ENCODE measurements around the gene SULT1C4.

Gene SULT1C4

GRCh38 chr2:108390340-108390739 lies 12.6 kb downstream of the SULT1C4 start:
- Histone ChIP-seq H3K9me3 (ENCODE audit: control insufficient read depth in 5 of 5, low read length in 5 of 5) (peaks cover 0 to 16% (median 9%) of the 10 kb centered on the region in 5 donors), H3K27me3 (ENCODE audit: control insufficient read depth in 5 of 5, insufficient read depth in 4 of 5, low read length in 5 of 5) (no peaks in the 10 kb centered on the region), H3K4me3 (ENCODE audit: low read depth in 1 of 5, low read length in 5 of 5) (no peak overlapping the region), H3K9ac (ENCODE audit: low read length in 5 of 5) (no peak overlapping the region), H3K36me3 (ENCODE audit: control insufficient read depth in 5 of 5, insufficient read depth in 5 of 5, low read length in 5 of 5) (peaks cover 0 to 10% (median 0%) of the 10 kb centered on the region in 5 donors), H3K4me1 (ENCODE audit: control insufficient read depth in 5 of 5, insufficient read depth in 5 of 5, low read length in 5 of 5) (no peaks in the 10 kb centered on the region), H3K27ac (ENCODE audit: low read depth, low read length) (no peak overlapping the region)

- H3K27me3 ChIP-seq (ENCODE audit: control insufficient read depth in 5 of 5, insufficient read depth in 4 of 5, low read length in 5 of 5), result no peaks in the 10 kb centered on the region
- H3K9ac ChIP-seq (ENCODE audit: low read length in 5 of 5), result no peak overlapping the region
- H3K27ac ChIP-seq (ENCODE audit: low read depth, low read length), result no peak overlapping the region
- H3K9me3 ChIP-seq (ENCODE audit: control insufficient read depth in 5 of 5, low read length in 5 of 5), result peaks cover 0 to 16% (median 9%) of the 10 kb centered on the region in 5 donors
- peaks cover 0 to 10% (median 0%) of the 10 kb centered on the region in 5 donors for H3K36me3 ChIP-seq (ENCODE audit: control insufficient read depth in 5 of 5, insufficient read depth in 5 of 5, low read length in 5 of 5)
- no peak overlapping the region for H3K4me3 ChIP-seq (ENCODE audit: low read depth in 1 of 5, low read length in 5 of 5)
- no peaks in the 10 kb centered on the region for H3K4me1 ChIP-seq (ENCODE audit: control insufficient read depth in 5 of 5, insufficient read depth in 5 of 5, low read length in 5 of 5)
Observed at GRCh38 chr2:108392029-108392428, 14.3 kb downstream of the SULT1C4 start.

- Histone ChIP-seq H3K27me3 (ENCODE audit: control insufficient read depth in 5 of 5, insufficient read depth in 4 of 5, low read length in 5 of 5) (no peaks in the 10 kb centered on the region), H3K9me3 (ENCODE audit: control insufficient read depth in 5 of 5, low read length in 5 of 5) (peaks cover 0 to 25% (median 12%) of the 10 kb centered on the region in 5 donors), H3K4me3 (ENCODE audit: low read depth in 1 of 5, low read length in 5 of 5) (no peak overlapping the region), H3K4me1 (ENCODE audit: control insufficient read depth in 5 of 5, insufficient read depth in 5 of 5, low read length in 5 of 5) (no peaks in the 10 kb centered on the region), H3K9ac (ENCODE audit: low read length in 5 of 5) (no peak overlapping the region), H3K36me3 (ENCODE audit: control insufficient read depth in 5 of 5, insufficient read depth in 5 of 5, low read length in 5 of 5) (peaks cover 0 to 8% (median 0%) of the 10 kb centered on the region in 5 donors), H3K27ac (ENCODE audit: low read depth, low read length) (no peak overlapping the region)
Observed at GRCh38 chr2:108393197-108393596, 15.4 kb downstream of the SULT1C4 start.

GRCh38 chr2:108395155-108395554 lies 17.4 kb downstream of the SULT1C4 start:
- Histone ChIP-seq H3K4me3 (ENCODE audit: low read depth in 1 of 5, low read length in 5 of 5) (no peak overlapping the region), H3K27me3 (ENCODE audit: control insufficient read depth in 5 of 5, insufficient read depth in 4 of 5, low read length in 5 of 5) (no peaks in the 10 kb centered on the region), H3K4me1 (ENCODE audit: control insufficient read depth in 5 of 5, insufficient read depth in 5 of 5, low read length in 5 of 5) (no peaks in the 10 kb centered on the region), H3K9ac (ENCODE audit: low read length in 5 of 5) (no peak overlapping the region), H3K36me3 (ENCODE audit: control insufficient read depth in 5 of 5, insufficient read depth in 5 of 5, low read length in 5 of 5) (no peaks in the 10 kb centered on the region), H3K27ac (ENCODE audit: low read depth, low read length) (no peak overlapping the region), H3K9me3 (ENCODE audit: control insufficient read depth in 5 of 5, low read length in 5 of 5) (peaks cover 12 to 43% (median 32%) of the 10 kb centered on the region in 5 donors)

- Histone ChIP-seq H3K4me1 (ENCODE audit: control insufficient read depth in 5 of 5, insufficient read depth in 5 of 5, low read length in 5 of 5) (no peaks in the 10 kb centered on the region), H3K27me3 (ENCODE audit: control insufficient read depth in 5 of 5, insufficient read depth in 4 of 5, low read length in 5 of 5) (no peaks in the 10 kb centered on the region), H3K9me3 (ENCODE audit: control insufficient read depth in 5 of 5, low read length in 5 of 5) (peaks cover 18 to 43% (median 36%) of the 10 kb centered on the region in 5 donors), H3K36me3 (ENCODE audit: control insufficient read depth in 5 of 5, insufficient read depth in 5 of 5, low read length in 5 of 5) (no peaks in the 10 kb centered on the region), H3K27ac (ENCODE audit: low read depth, low read length) (no peak overlapping the region), H3K4me3 (ENCODE audit: low read depth in 1 of 5, low read length in 5 of 5) (no peak overlapping the region), H3K9ac (ENCODE audit: low read length in 5 of 5) (no peak overlapping the region)
Observed at GRCh38 chr2:108396845-108397244, 19.1 kb downstream of the SULT1C4 start.

GRCh38 chr2:108399479-108399878 lies 21.7 kb downstream of the SULT1C4 start:
- peak overlapping the region in 4 of 5 donors; percentile 2 to 48 (median 14) for H3K4me3 ChIP-seq (ENCODE audit: low read depth in 1 of 5, low read length in 5 of 5)
- no peak overlapping the region for H3K9ac ChIP-seq (ENCODE audit: low read length in 5 of 5)
- no peak overlapping the region for H3K27ac ChIP-seq (ENCODE audit: low read depth, low read length)
- no peaks in the 10 kb centered on the region for H3K4me1 ChIP-seq (ENCODE audit: control insufficient read depth in 5 of 5, insufficient read depth in 5 of 5, low read length in 5 of 5)
- H3K9me3 ChIP-seq (ENCODE audit: control insufficient read depth in 5 of 5, low read length in 5 of 5), result peaks cover 18 to 37% (median 34%) of the 10 kb centered on the region in 5 donors
- no peaks in the 10 kb centered on the region for H3K36me3 ChIP-seq (ENCODE audit: control insufficient read depth in 5 of 5, insufficient read depth in 5 of 5, low read length in 5 of 5)
- H3K27me3 ChIP-seq (ENCODE audit: control insufficient read depth in 5 of 5, insufficient read depth in 4 of 5, low read length in 5 of 5), result no peaks in the 10 kb centered on the region

GRCh38 chr2:108401800-108402199 lies 24.0 kb downstream of the SULT1C4 start:
- no peak overlapping the region for H3K27ac ChIP-seq (ENCODE audit: low read depth, low read length)
- no peaks in the 10 kb centered on the region for H3K4me1 ChIP-seq (ENCODE audit: control insufficient read depth in 5 of 5, insufficient read depth in 5 of 5, low read length in 5 of 5)
- no peaks in the 10 kb centered on the region for H3K36me3 ChIP-seq (ENCODE audit: control insufficient read depth in 5 of 5, insufficient read depth in 5 of 5, low read length in 5 of 5)
- H3K9me3 ChIP-seq (ENCODE audit: control insufficient read depth in 5 of 5, low read length in 5 of 5), result peaks cover 21 to 45% (median 43%) of the 10 kb centered on the region in 5 donors
- no peak overlapping the region for H3K4me3 ChIP-seq (ENCODE audit: low read depth in 1 of 5, low read length in 5 of 5)
- no peak overlapping the region for H3K9ac ChIP-seq (ENCODE audit: low read length in 5 of 5)
- no peaks in the 10 kb centered on the region for H3K27me3 ChIP-seq (ENCODE audit: control insufficient read depth in 5 of 5, insufficient read depth in 4 of 5, low read length in 5 of 5)

- H3K27me3 ChIP-seq (ENCODE audit: control insufficient read depth in 5 of 5, insufficient read depth in 4 of 5, low read length in 5 of 5), result no peaks in the 10 kb centered on the region
- peaks cover 19 to 43% (median 33%) of the 10 kb centered on the region in 5 donors for H3K9me3 ChIP-seq (ENCODE audit: control insufficient read depth in 5 of 5, low read length in 5 of 5)
- H3K27ac ChIP-seq (ENCODE audit: low read depth, low read length), result no peak overlapping the region
- no peaks in the 10 kb centered on the region for H3K36me3 ChIP-seq (ENCODE audit: control insufficient read depth in 5 of 5, insufficient read depth in 5 of 5, low read length in 5 of 5)
- H3K4me1 ChIP-seq (ENCODE audit: control insufficient read depth in 5 of 5, insufficient read depth in 5 of 5, low read length in 5 of 5), result no peaks in the 10 kb centered on the region
- H3K9ac ChIP-seq (ENCODE audit: low read length in 5 of 5), result no peak overlapping the region
- H3K4me3 ChIP-seq (ENCODE audit: low read depth in 1 of 5, low read length in 5 of 5), result no peak overlapping the region
Observed at GRCh38 chr2:108403494-108403893, 25.7 kb downstream of the SULT1C4 start.

- H3K9ac ChIP-seq (ENCODE audit: low read length in 5 of 5), result no peak overlapping the region
- H3K27ac ChIP-seq (ENCODE audit: low read depth, low read length), result no peak overlapping the region
- H3K4me3 ChIP-seq (ENCODE audit: low read depth in 1 of 5, low read length in 5 of 5), result no peak overlapping the region
- peaks cover 9 to 29% (median 20%) of the 10 kb centered on the region in 5 donors for H3K9me3 ChIP-seq (ENCODE audit: control insufficient read depth in 5 of 5, low read length in 5 of 5)
- no peaks in the 10 kb centered on the region for H3K4me1 ChIP-seq (ENCODE audit: control insufficient read depth in 5 of 5, insufficient read depth in 5 of 5, low read length in 5 of 5)
- H3K27me3 ChIP-seq (ENCODE audit: control insufficient read depth in 5 of 5, insufficient read depth in 4 of 5, low read length in 5 of 5), result no peaks in the 10 kb centered on the region
- H3K36me3 ChIP-seq (ENCODE audit: control insufficient read depth in 5 of 5, insufficient read depth in 5 of 5, low read length in 5 of 5), result no peaks in the 10 kb centered on the region
Observed at GRCh38 chr2:108404784-108405397, 27.1 kb downstream of the SULT1C4 start.

- no peaks in the 10 kb centered on the region for H3K36me3 ChIP-seq (ENCODE audit: control insufficient read depth in 5 of 5, insufficient read depth in 5 of 5, low read length in 5 of 5)
- H3K4me3 ChIP-seq (ENCODE audit: low read depth in 1 of 5, low read length in 5 of 5), result no peak overlapping the region
- H3K27ac ChIP-seq (ENCODE audit: low read depth, low read length), result no peak overlapping the region
- no peaks in the 10 kb centered on the region for H3K4me1 ChIP-seq (ENCODE audit: control insufficient read depth in 5 of 5, insufficient read depth in 5 of 5, low read length in 5 of 5)
- H3K9ac ChIP-seq (ENCODE audit: low read length in 5 of 5), result no peak overlapping the region
- peaks cover 3 to 15% (median 9%) of the 10 kb centered on the region in 5 donors for H3K9me3 ChIP-seq (ENCODE audit: control insufficient read depth in 5 of 5, low read length in 5 of 5)
- no peaks in the 10 kb centered on the region for H3K27me3 ChIP-seq (ENCODE audit: control insufficient read depth in 5 of 5, insufficient read depth in 4 of 5, low read length in 5 of 5)
Observed at GRCh38 chr2:108407864-108408729, 30.3 kb downstream of the SULT1C4 start.
